Measurements from ENCODE around the gene CLEC16A.

Gene CLEC16A

GRCh38 chr16:11229906-11230305 lies 285.5 kb downstream of the CLEC16A start:
- Histone ChIP-seq H3K9me3 (ENCODE audit: control insufficient read depth, insufficient read depth, low read length) (no peaks in the 10 kb centered on the region), H3K4me3 (ENCODE audit: low read length) (no peak overlapping the region), H3K4me2 (ENCODE audit: low read length) (no peak overlapping the region), H3K27ac (ENCODE audit: low read depth, low read length) (no peak overlapping the region), H3K79me2 (ENCODE audit: control insufficient read depth, low read length) (no peaks in the 10 kb centered on the region), H3K9me2 (replicated peaks; ENCODE audit: control insufficient read depth, low read length) (no peaks in the 10 kb centered on the region), H3F3A (ENCODE audit: control insufficient read depth, insufficient read depth) (no peaks in the 10 kb centered on the region), H3K4me1 (ENCODE audit: control insufficient read depth, low read length) (peaks cover 27% of the 10 kb centered on the region), H3K27me3 (ENCODE audit: control insufficient read depth, low read length) (peaks cover 52% of the 10 kb centered on the region), H4K20me1 (ENCODE audit: control insufficient read depth, insufficient read depth, low read depth, low read length) (no peaks in the 10 kb centered on the region), H3K36me3 (ENCODE audit: control insufficient read depth, low read length) (no peaks in the 10 kb centered on the region)
- no peak for TF ChIP-seq CTCF (IDR thresholded peaks at IDR 0.05; ENCODE audit: low read depth, low read length, poor library complexity, severe bottlenecking)
- no peak for TF ChIP-seq EZH2phosphoT487 (IDR thresholded peaks at IDR 0.05; ENCODE audit: borderline replicate concordance, low read length)

DNA sequence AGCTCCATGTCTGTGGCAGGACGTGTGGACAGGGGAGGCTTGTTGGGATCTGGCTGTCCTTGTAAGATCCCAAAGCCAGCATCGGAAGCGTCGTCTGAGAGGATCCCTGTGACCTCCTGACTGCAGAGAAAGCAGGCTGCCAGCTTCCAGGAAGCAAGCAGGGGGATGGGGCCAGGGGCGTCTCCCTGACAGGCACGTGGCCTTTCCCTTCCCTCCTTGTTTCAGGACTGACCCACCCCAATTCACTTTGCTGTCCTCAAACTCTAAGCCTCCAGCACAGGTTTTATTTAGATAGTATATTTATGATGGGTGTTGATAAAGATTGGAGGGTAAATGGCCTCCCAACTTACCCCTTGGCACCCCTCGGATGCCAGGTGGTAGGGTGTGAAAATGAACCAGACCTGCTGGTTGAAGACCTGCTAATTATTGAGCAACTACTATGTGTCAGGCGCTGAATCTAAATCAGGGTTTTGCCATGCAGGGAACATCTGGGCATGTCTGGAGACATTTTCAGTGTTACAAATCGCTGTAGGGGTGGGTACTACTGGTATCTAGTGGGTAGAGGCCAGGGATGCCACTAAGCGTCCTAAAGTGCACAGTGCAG lies 287.1 kb downstream of the CLEC16A start:
- Histone ChIP-seq H3K36me3 (ENCODE audit: control insufficient read depth, low read length) (no peaks in the 10 kb centered on the region), H3F3A (ENCODE audit: control insufficient read depth, insufficient read depth) (no peaks in the 10 kb centered on the region), H3K9me3 (ENCODE audit: control insufficient read depth, insufficient read depth, low read length) (no peaks in the 10 kb centered on the region), H3K4me2 (ENCODE audit: low read length) (no peak overlapping the region), H3K9me2 (replicated peaks; ENCODE audit: control insufficient read depth, low read length) (no peaks in the 10 kb centered on the region), H3K79me2 (ENCODE audit: control insufficient read depth, low read length) (no peaks in the 10 kb centered on the region), H3K27me3 (ENCODE audit: control insufficient read depth, low read length) (peaks cover 41% of the 10 kb centered on the region), H4K20me1 (ENCODE audit: control insufficient read depth, insufficient read depth, low read depth, low read length) (no peaks in the 10 kb centered on the region), H3K4me1 (ENCODE audit: control insufficient read depth, low read length) (peaks cover 17% of the 10 kb centered on the region), H3K4me3 (ENCODE audit: low read length) (no peak overlapping the region), H3K27ac (ENCODE audit: low read depth, low read length) (no peak overlapping the region)
- no peak for TF ChIP-seq EZH2phosphoT487 (IDR thresholded peaks at IDR 0.05; ENCODE audit: borderline replicate concordance, low read length)
- no peak for TF ChIP-seq CTCF (IDR thresholded peaks at IDR 0.05; ENCODE audit: low read depth, low read length, poor library complexity, severe bottlenecking)
